A549 (cell line): ENCODE results near the gene RELN. TPM values are rescaled to one million over a fixed set of nuclear protein-coding genes. Genes with fewer than 3 reads are reported as not detected.

ENCODE experiments used
- ATAC-seq, 2 experiments: fragments of 200-7000 bp in 1 of 2; fragments of >200 bp in 1 of 2; cut with Nextera tagmentation in 1 of 2; cut with Tn5 transposase in 1 of 2; 3 replicates each; pipeline versions ENCODE4 v1.8.0 to v1.9.1; 2018 to 2020; ENCODE audit warnings: mild to moderate bottlenecking in 1 of 2, moderate library complexity in 1 of 2
- CTCF ChIA-PET: fragments of 300-600 bp; sonication (Branson Sonifier 250); formaldehyde crosslinking; extraction: SDS; loops from one replicate; lab custom pipeline; 2021; ENCODE audit warnings: antibody characterized with exemption, inconsistent platforms; lab: Yijun Ruan, JAX
- POLR2A ChIA-PET: fragments of 350-600 bp; formaldehyde crosslinking; extraction: SDS; loops from one replicate; lab custom pipeline; 2021; ENCODE audit warnings: antibody characterized with exemption, inconsistent platforms; lab: Yijun Ruan, JAX
- DNase-seq, 2 experiments: peaks; one replicate each; pipeline versions ENCODE4 v3.0.0 to v3.0.0-alpha.2; 2011 to 2016; ENCODE audit warnings: low read depth in 1 of 2, low spot score in 1 of 2
- FAIRE-seq: peaks from 2 replicates; lab custom pipeline; 2011; peaks lifted over from hg19 to GRCh38; lab: Jason Lieb, UNC
- H3K27ac ChIP-seq, 2 experiments: fragments of >200 bp; sonication (Bioruptor Twin); formaldehyde crosslinking; 3 replicates each; pipeline ENCODE4 v1.5.1; 2016 to 2017
- H3K4me1 ChIP-seq: fragments of >200 bp; sonication (Bioruptor Twin); formaldehyde crosslinking; 3 replicates; pipeline ENCODE4 v1.6.1; 2016
- H3K4me2 ChIP-seq: fragments of >200 bp; sonication (Bioruptor Twin); formaldehyde crosslinking; 3 replicates; pipeline ENCODE4 v1.6.1; 2016
- H3K4me3 ChIP-seq: fragments of >200 bp; sonication (Bioruptor Twin); formaldehyde crosslinking; 3 replicates; pipeline ENCODE4 v1.5.1; 2016
- H3K9me3 ChIP-seq: fragments of >200 bp; sonication (Bioruptor Twin); formaldehyde crosslinking; 3 replicates; pipeline ENCODE4 v1.6.1; 2016
- CEBPB ChIP-seq, 2 experiments: fragments of >200 bp in 1 of 2; sonication (Bioruptor Twin) in 1 of 2; formaldehyde crosslinking in 1 of 2; IDR thresholded peaks; 2 replicates each; pipeline ENCODE4 v1.6.1; 2012 to 2016
- E2F6 ChIP-seq: IDR thresholded peaks from 2 replicates; pipeline ENCODE4 v1.6.1; 2012; ENCODE audit warnings: low read depth, borderline replicate concordance
- EHF ChIP-seq: fragments of 250-450 bp; sonication (Bioruptor Pico); IDR thresholded peaks from 2 replicates; pipeline ENCODE4 v1.5.0; 2020; ENCODE audit warnings: mild to moderate bottlenecking
- EP300 ChIP-seq, 2 experiments: fragments of >200 bp; sonication (Bioruptor Twin); formaldehyde crosslinking; IDR thresholded peaks; 2 replicates in 1 of 2; 3 replicates in 1 of 2; pipeline ENCODE4 v1.6.1; 2016 to 2017
- ESRRA ChIP-seq: fragments of 150-350 bp; IDR thresholded peaks from 2 replicates; pipeline ENCODE4 v1.6.1; 2014; ENCODE audit warnings: mild to moderate bottlenecking, low read length, borderline replicate concordance
- FOSB ChIP-seq: fragments of 250-450 bp; sonication (Bioruptor Pico); IDR thresholded peaks from 2 replicates; pipeline ENCODE4 v1.5.0; 2020; ENCODE audit warnings: mild to moderate bottlenecking, moderate library complexity
- GATA3 ChIP-seq: IDR thresholded peaks from 2 replicates; pipeline ENCODE4 v1.6.1; 2012; ENCODE audit warnings: borderline replicate concordance
- HES2 ChIP-seq: fragments of >200 bp; sonication (Bioruptor Twin); formaldehyde crosslinking; IDR thresholded peaks from 2 replicates; pipeline ENCODE4 v1.6.1; 2016
- HEYL ChIP-seq: fragments of 250-450 bp; sonication (Bioruptor Pico); IDR thresholded peaks from 2 replicates; pipeline ENCODE4 v1.8.0; 2021; ENCODE audit warnings: mild to moderate bottlenecking, moderate library complexity
- HOXA7 ChIP-seq: fragments of 250-450 bp; sonication (Bioruptor Pico); IDR thresholded peaks from 2 replicates; pipeline ENCODE4 v1.5.0; 2020; ENCODE audit warnings: mild to moderate bottlenecking, moderate library complexity
- HOXB5 ChIP-seq: fragments of 250-450 bp; sonication (Bioruptor Pico); IDR thresholded peaks from 2 replicates; pipeline ENCODE4 v1.5.0; 2020; ENCODE audit warnings: mild to moderate bottlenecking, moderate library complexity
- JUN ChIP-seq, 2 experiments: fragments of >200 bp; sonication (Bioruptor Twin); formaldehyde crosslinking; IDR thresholded peaks; 2 replicates in 1 of 2; 3 replicates in 1 of 2; pipeline ENCODE4 v1.6.1; 2016 to 2017
- KDM1A ChIP-seq: fragments of 200-600 bp; sonication (generic); IDR thresholded peaks from 2 replicates; pipeline ENCODE4 v1.6.1; 2016; ENCODE audit warnings: low read depth, mild to moderate bottlenecking
- MYC ChIP-seq: IDR thresholded peaks from 2 replicates; pipeline ENCODE4 v1.6.1; 2012; ENCODE audit warnings: mild to moderate bottlenecking, inconsistent platforms, low read length, improper control_type of control experiment, borderline replicate concordance
- NPAS2 ChIP-seq: fragments of 250-450 bp; sonication (Bioruptor Pico); IDR thresholded peaks from 2 replicates; pipeline ENCODE4 v1.8.0; 2022; ENCODE audit warnings: mild to moderate bottlenecking, moderate library complexity, borderline replicate concordance
- POLR2A ChIP-seq: IDR thresholded peaks from 2 replicates; pipeline ENCODE4 v1.6.1; 2012; ENCODE audit warnings: mild to moderate bottlenecking, low read length
- POLR2AphosphoS2 ChIP-seq: conservative IDR thresholded peaks from 2 replicates; pipeline ENCODE4 v1.6.1; 2012; ENCODE audit warnings: low read length, improper control_type of control experiment, inconsistent platforms
- REST ChIP-seq: fragments of 200-600 bp; sonication (generic); IDR thresholded peaks from 2 replicates; pipeline ENCODE4 v1.6.1; 2016; ENCODE audit warnings: antibody characterized with exemption, mild to moderate bottlenecking, moderate library complexity
- RFX5 ChIP-seq: fragments of 450-650 bp; IDR thresholded peaks from 2 replicates; pipeline ENCODE4 v1.7.1; 2014; ENCODE audit warnings: antibody characterized with exemption, mild to moderate bottlenecking, moderate library complexity
- RNF2 ChIP-seq: fragments of 200-600 bp; sonication (generic); IDR thresholded peaks from 2 replicates; pipeline ENCODE4 v1.6.1; 2016; ENCODE audit warnings: low read depth, mild to moderate bottlenecking, antibody characterized with exemption, moderate library complexity, borderline replicate concordance
- SMC3 ChIP-seq: fragments of >200 bp; sonication (Bioruptor Twin); formaldehyde crosslinking; IDR thresholded peaks from 3 replicates; pipeline ENCODE4 v1.6.1; 2018; ENCODE audit warnings: inconsistent platforms
- SREBF2 ChIP-seq: fragments of 450-650 bp; IDR thresholded peaks from 2 replicates; pipeline ENCODE4 v1.6.1; 2014; ENCODE audit warnings: mild to moderate bottlenecking, moderate library complexity
- ZC3H11A ChIP-seq: fragments of 450-650 bp; IDR thresholded peaks from 2 replicates; pipeline ENCODE4 v1.6.1; 2014; ENCODE audit warnings: antibody characterized with exemption, mild to moderate bottlenecking
- ZFP36 ChIP-seq: fragments of 450-650 bp; IDR thresholded peaks from 2 replicates; pipeline ENCODE4 v1.6.1; 2014; ENCODE audit warnings: borderline replicate concordance; ENCODE audit not compliant: partially characterized antibody
- ZSCAN20 ChIP-seq: fragments of 250-450 bp; sonication (Bioruptor Pico); IDR thresholded peaks from 2 replicates; pipeline ENCODE4 v1.8.0; 2022; ENCODE audit warnings: mild to moderate bottlenecking, moderate library complexity
- WGBS: methylation state at CpG from one replicate; pipeline ENCODE4 v1.1.6; 2017; ENCODE audit errors: missing lambda C conversion rate; 5-methylcytosine and 5-hydroxymethylcytosine counted together
- polyA plus RNA-seq, 4 experiments: library from polyadenylated mRNA; depleted of rRNA in 3 of 4; stranded (reverse); fragments of >200 nt; fragmentation: RNase III in 1 of 4; extraction: RNeasy Plus Mini Kit Qiagen cat#74134 plus additional on column Dnase treatment in 1 of 4; gene quantifications; 2 replicates in 3 of 4; 3 replicates in 1 of 4; pipeline ENCODE4 v1.2.3, GENCODE V29; 2011 to 2017

RELN gene
- polyA plus RNA-seq, 2 of the 4 experiments (the other 2 are of a cell fraction) = not detected

GRCh38 chr7:103594186-103594585 is 395.3 kb downstream of the RELN start:
- Histone ChIP-seq H3K4me3 (no peak overlapping the region), H3K4me1 (no peaks in the 10 kb centered on the region), H3K9me3 (no peaks in the 10 kb centered on the region), H3K27ac (no peak overlapping the region), H3K4me2 (no peak overlapping the region)
- CTCF ChIA-PET = interaction anchor here (1.2 kb wide), 1 partner anchor 20 kb away, joined by 3 read pairs; no protein-coding TSS in a partner anchor
- no peak for FAIRE-seq
- DNase-seq = no peak
- ATAC-seq = no peak
- no peak for TF ChIP-seq HOXB5 (CRISPR knock-in tag)
- no peak for TF ChIP-seq HEYL (CRISPR knock-in tag)
- no peak for TF ChIP-seq REST
- no peak for TF ChIP-seq EP300 (IDR thresholded peaks at IDR 0.05)
- TF ChIP-seq NPAS2 = no peak
- no peak for TF ChIP-seq POLR2A
- TF ChIP-seq RNF2 = no peak
- TF ChIP-seq JUN (IDR thresholded peaks at IDR 0.05) = no peak
- TF ChIP-seq HES2 = no peak
- TF ChIP-seq GATA3 = no peak
- no peak for TF ChIP-seq EHF
- no peak for TF ChIP-seq ZSCAN20
- 27% methylated on average over 5 of the region's 5 CpGs for WGBS
- POLR2A ChIA-PET = no interaction called here

- POLR2A ChIA-PET = no interaction called here
- WGBS = 9% methylated on average over 2 of the region's 2 CpGs
- Histone ChIP-seq H3K4me1 (no peaks in the 10 kb centered on the region), H3K4me3 (no peak overlapping the region), H3K4me2 (no peak overlapping the region), H3K9me3 (no peaks in the 10 kb centered on the region), H3K27ac (no peak overlapping the region)
- ATAC-seq (no peak), FAIRE-seq (no peak), DNase-seq (no peak)
- no peak for TF ChIP-seq ZC3H11A
- TF ChIP-seq ESRRA = no peak
- no peak for TF ChIP-seq ZFP36
- no peak for TF ChIP-seq CEBPB (IDR thresholded peaks at IDR 0.05)
- TF ChIP-seq E2F6 = no peak
- CTCF ChIA-PET = interaction anchor here (1.2 kb wide), 1 partner anchor 20 kb away, joined by 3 read pairs; no protein-coding TSS in a partner anchor
These were observed 395.8 kb downstream of the RELN start for GRCh38 chr7:103593691-103594090.

GRCh38 chr7:103592844-103593243 is 396.6 kb downstream of the RELN start:
- Histone ChIP-seq H3K4me1 (no peaks in the 10 kb centered on the region), H3K4me3 (no peak overlapping the region), H3K4me2 (no peak overlapping the region), H3K27ac (no peak overlapping the region), H3K9me3 (no peaks in the 10 kb centered on the region)
- CTCF ChIA-PET = interaction anchor here (0.5 to 1.2 kb wide), 2 partner anchors 19 to 38 kb away, joined by 3 to 4 read pairs; no protein-coding TSS in a partner anchor
- no peak for TF ChIP-seq SMC3
- no peak for TF ChIP-seq MYC
- TF ChIP-seq SREBF2 = no peak
- TF ChIP-seq RNF2 = no peak
- no peak for TF ChIP-seq ZFP36
- TF ChIP-seq HES2 = no peak
- TF ChIP-seq HOXA7 (CRISPR knock-in tag) = no peak
- TF ChIP-seq FOSB (CRISPR knock-in tag) = no peak
- no peak for TF ChIP-seq EP300 (IDR thresholded peaks at IDR 0.05)
- TF ChIP-seq KDM1A = no peak
- TF ChIP-seq ZC3H11A = no peak
- no peak for TF ChIP-seq RFX5
- TF ChIP-seq POLR2AphosphoS2 = no peak
- no peak for FAIRE-seq
- no peak for ATAC-seq
- no peak for DNase-seq
- POLR2A ChIA-PET = no interaction called here
